GM12864 (cell line): ENCODE measurements around the gene PWWP2B.

Experiments
- DNase-seq: peaks from one replicate; pipeline ENCODE4 v3.0.0-alpha.2; 2011; ENCODE audit warnings: low read depth
- H3K4me3 ChIP-seq: 2 replicates; pipeline ENCODE4 v1.5.1; 2011; ENCODE audit warnings: mild to moderate bottlenecking, low read depth, low read length, control low read depth
- CTCF ChIP-seq: IDR thresholded peaks from 2 replicates; pipeline ENCODE4 v1.5.1; 2011; ENCODE audit warnings: low read depth, mild to moderate bottlenecking, moderate library complexity, low read length, control low read depth, inconsistent platforms; ENCODE audit errors: missing control alignments

The PWWP2B gene

GRCh38 chr10:132401401-132402118 is 4.6 kb downstream of the PWWP2B start:
- no peak for DNase-seq
- H3K4me3 ChIP-seq, result no peak overlapping the region

GRCh38 chr10:132402781-132403241 is 5.8 kb downstream of the PWWP2B start:
- no peak for DNase-seq
- no peak overlapping the region for H3K4me3 ChIP-seq
- TF ChIP-seq CTCF, result no peak

More at GRCh38 chr10:132401401-132402118, 4.6 kb downstream of the PWWP2B start:
- TF ChIP-seq CTCF, result no peak

- no peak overlapping the region for H3K4me3 ChIP-seq
- no peak for TF ChIP-seq CTCF
- DNase-seq, result no peak
Measured at GRCh38 chr10:132403511-132404168, 6.6 kb downstream of the PWWP2B start.

- TF ChIP-seq CTCF, result no peak
- no peak overlapping the region for H3K4me3 ChIP-seq
- no peak for DNase-seq
Measured at GRCh38 chr10:132404169-132404880, 7.3 kb downstream of the PWWP2B start.

- no peak for DNase-seq
- H3K4me3 ChIP-seq, result no peak overlapping the region
- TF ChIP-seq CTCF, result no peak
Measured at GRCh38 chr10:132404911-132405462, 8.0 kb downstream of the PWWP2B start.

GRCh38 chr10:132405463-132405991 is 8.5 kb downstream of the PWWP2B start:
- no peak for TF ChIP-seq CTCF
- no peak for DNase-seq
- no peak overlapping the region for H3K4me3 ChIP-seq
